Kidney (tissue), 14 donors: Measurements from ENCODE around the gene CREG2. TPM values are rescaled to one million over a fixed set of nuclear protein-coding genes. Genes with fewer than 3 reads are reported as not detected.

Source experiments
- DNase-seq, 5 donors: peaks; one replicate each; pipeline ENCODE4 v3.0.0-alpha.2; 2013 to 2020
- FAIRE-seq: peaks from 2 replicates; lab custom pipeline; 2012; peaks lifted over from hg19 to GRCh38; lab: Jason Lieb, UNC
- H3K27ac ChIP-seq, 2 donors: one replicate each; pipeline ENCODE4 v1.7.0; 2013; ENCODE audit warnings: low read depth in 2 of 2, low read length in 2 of 2, inconsistent platforms in 1 of 2
- H3K27me3 ChIP-seq: one replicate; pipeline ENCODE4 v1.7.1; 2013; ENCODE audit warnings: low read length, inconsistent platforms; ENCODE audit not compliant: control insufficient read depth, insufficient read depth
- H3K36me3 ChIP-seq, 3 donors: one replicate each; pipeline versions ENCODE4 v1.7.0 to v1.7.1; 2013; ENCODE audit warnings: low read length in 3 of 3, control low read depth in 1 of 3, inconsistent platforms in 1 of 3; ENCODE audit not compliant: insufficient read depth in 3 of 3, control insufficient read depth in 2 of 3
- H3K4me1 ChIP-seq, 3 donors: one replicate each; pipeline versions ENCODE4 v1.7.0 to v1.7.1; 2013; ENCODE audit warnings: low read length in 3 of 3, inconsistent platforms in 1 of 3, low read depth in 1 of 3; ENCODE audit not compliant: control insufficient read depth in 2 of 3, insufficient read depth in 2 of 3
- H3K4me3 ChIP-seq, 3 donors: one replicate each; pipeline versions ENCODE4 v1.7.0 to v1.8.1; 2013; ENCODE audit warnings: low read length in 3 of 3, control low read depth in 1 of 3, inconsistent platforms in 1 of 3
- H3K9ac ChIP-seq, 3 donors: one replicate each; pipeline versions ENCODE4 v1.7.0 to v1.7.1; 2013; ENCODE audit warnings: low read length in 3 of 3, control low read depth in 1 of 3, inconsistent platforms in 1 of 3
- H3K9me3 ChIP-seq, 3 donors: one replicate each; pipeline versions ENCODE4 v1.7.0 to v1.7.1; 2013; ENCODE audit warnings: low read length in 3 of 3, control low read depth in 1 of 3, inconsistent platforms in 1 of 3; ENCODE audit not compliant: control insufficient read depth in 2 of 3, insufficient read depth in 1 of 3
- intact Hi-C: fragments of 100-400 bp; cut with DNase I; formaldehyde crosslinking; loops from one replicate; pipeline ENCODE4 v1.11.1; 2022
- polyA plus RNA-seq: library from polyadenylated mRNA; stranded (reverse); fragments of 350-450 nt; fragmentation: Illumina TruSeq; extraction: RNeasy Lipid Tissue Mini Kit (QIAGEN cat#74804); gene quantifications from one replicate; pipeline ENCODE4 v1.2.3, GENCODE V29; 2014; ENCODE audit warnings: low read depth, low replicate concordance; ENCODE audit not compliant: insufficient read depth
- total RNA-seq: library from RNA; stranded (reverse); fragmentation: NEBNext Ultra II Directional; extraction: Animal tissue kit (Norgen Biotek cat#: 25700); gene quantifications from one replicate; pipeline ENCODE4 v1.2.1, GENCODE V29; 2021
- TF ChIP-seq, protein P1 (sequence below): IDR thresholded peaks from 3 replicates; pipeline ENCODE4 v1.5.1; 2012; ENCODE audit warnings: mild to moderate bottlenecking, moderate library complexity, borderline replicate concordance; ENCODE audit not compliant: insufficient read depth; ENCODE audit errors: extremely low read depth
- donor health status: control.
- donor health status: control.
- donor health status: control.
- donor health status: control.
- donor health status: control.
- donor health status: DM: yes; HTN: yes; CAD: no.
- donor health status: Normal renal cell carcinoma (clear cell type).

Gene CREG2
- total and polyA plus RNA-seq, 2 donors from 2014 or later: 0.69 TPM; not detected in 1

DNA sequence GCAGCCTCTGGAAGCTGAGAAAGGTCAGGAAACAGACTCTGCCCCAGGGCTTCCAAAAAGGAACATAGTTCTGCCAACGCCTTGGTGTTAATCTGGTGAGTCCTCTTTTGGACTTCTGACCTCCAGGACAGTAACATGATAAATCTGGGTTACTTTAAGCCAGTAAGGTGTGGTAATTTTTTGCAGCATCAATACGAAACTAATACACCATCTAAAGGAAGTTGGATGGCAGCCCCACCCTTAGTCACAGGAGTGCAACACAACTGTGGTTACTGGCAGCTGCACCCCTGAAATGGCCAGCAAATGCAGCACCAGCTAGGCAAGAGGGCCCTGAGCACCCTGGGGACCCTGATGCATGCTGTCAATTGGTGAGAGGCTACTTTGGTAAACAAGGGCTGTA is 25.8 kb downstream of the CREG2 start:
- FAIRE-seq: no peak

DNA sequence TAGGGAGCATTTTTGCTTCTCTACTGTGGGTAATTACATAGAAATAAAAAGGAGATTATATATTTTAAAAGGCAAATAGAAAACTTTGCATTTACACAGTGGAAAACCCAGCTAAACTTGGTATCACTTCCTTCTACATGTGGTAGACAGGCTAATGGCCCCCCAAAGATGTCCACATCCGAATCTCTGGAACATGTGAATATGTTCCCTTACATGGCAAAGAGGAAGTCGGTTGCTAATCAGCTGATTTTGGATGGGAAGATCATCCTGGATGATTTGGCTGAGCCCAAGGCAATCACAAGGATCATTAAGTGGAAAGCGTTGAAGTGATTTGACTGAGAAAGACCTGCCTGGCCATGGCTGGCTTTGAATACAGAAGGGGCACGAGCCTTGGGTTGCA is 26.2 kb downstream of the CREG2 start:
- no peaks in the 10 kb centered on the region for H3K4me1 ChIP-seq
- H3K27ac ChIP-seq: no peak overlapping the region
- no peaks in the 10 kb centered on the region for H3K9me3 ChIP-seq
- DNase-seq (no peak), FAIRE-seq (no peak)
- no peaks in the 10 kb centered on the region for H3K27me3 ChIP-seq
- intact Hi-C loops: no loop called here
- H3K9ac ChIP-seq: no peak overlapping the region
- TF ChIP-seq, protein P1, sequence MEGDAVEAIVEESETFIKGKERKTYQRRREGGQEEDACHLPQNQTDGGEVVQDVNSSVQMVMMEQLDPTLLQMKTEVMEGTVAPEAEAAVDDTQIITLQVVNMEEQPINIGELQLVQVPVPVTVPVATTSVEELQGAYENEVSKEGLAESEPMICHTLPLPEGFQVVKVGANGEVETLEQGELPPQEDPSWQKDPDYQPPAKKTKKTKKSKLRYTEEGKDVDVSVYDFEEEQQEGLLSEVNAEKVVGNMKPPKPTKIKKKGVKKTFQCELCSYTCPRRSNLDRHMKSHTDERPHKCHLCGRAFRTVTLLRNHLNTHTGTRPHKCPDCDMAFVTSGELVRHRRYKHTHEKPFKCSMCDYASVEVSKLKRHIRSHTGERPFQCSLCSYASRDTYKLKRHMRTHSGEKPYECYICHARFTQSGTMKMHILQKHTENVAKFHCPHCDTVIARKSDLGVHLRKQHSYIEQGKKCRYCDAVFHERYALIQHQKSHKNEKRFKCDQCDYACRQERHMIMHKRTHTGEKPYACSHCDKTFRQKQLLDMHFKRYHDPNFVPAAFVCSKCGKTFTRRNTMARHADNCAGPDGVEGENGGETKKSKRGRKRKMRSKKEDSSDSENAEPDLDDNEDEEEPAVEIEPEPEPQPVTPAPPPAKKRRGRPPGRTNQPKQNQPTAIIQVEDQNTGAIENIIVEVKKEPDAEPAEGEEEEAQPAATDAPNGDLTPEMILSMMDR: no peak
- H3K4me3 ChIP-seq: no peak overlapping the region
- H3K36me3 ChIP-seq: no peaks in the 10 kb centered on the region

More for the DNA sequence above, 25.8 kb downstream of the CREG2 start:
- no peak overlapping the region for H3K27ac ChIP-seq
- no peak overlapping the region for H3K4me3 ChIP-seq
- TF ChIP-seq, protein P1: no peak
- no peaks in the 10 kb centered on the region for H3K36me3 ChIP-seq
- no peak for DNase-seq
- intact Hi-C loops: no loop called here
- no peaks in the 10 kb centered on the region for H3K27me3 ChIP-seq
- H3K4me1 ChIP-seq: no peaks in the 10 kb centered on the region
- no peaks in the 10 kb centered on the region for H3K9me3 ChIP-seq
- no peak overlapping the region for H3K9ac ChIP-seq

DNA sequence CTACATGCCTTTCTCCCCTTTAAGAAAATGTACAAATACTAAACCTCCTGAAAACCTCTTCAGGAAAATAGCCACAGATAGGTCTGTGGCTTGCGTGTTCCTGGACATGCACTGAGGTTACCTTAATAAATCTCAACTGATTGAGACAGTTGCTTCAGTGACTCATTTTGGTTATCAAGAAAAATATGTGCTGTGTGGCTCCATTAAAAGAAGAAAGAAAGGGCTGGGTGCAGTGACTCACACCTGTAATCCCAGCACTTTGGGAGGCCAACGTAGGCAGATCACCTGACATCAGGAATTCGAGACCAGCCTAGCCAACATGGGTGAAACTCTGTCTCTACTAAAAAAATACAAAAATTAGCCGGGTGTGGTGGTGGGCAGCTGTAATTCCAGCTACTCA is 27.1 kb downstream of the CREG2 start:
- Histone ChIP-seq H3K27me3 (no peaks in the 10 kb centered on the region), H3K27ac (no peak overlapping the region), H3K9me3 (no peaks in the 10 kb centered on the region), H3K4me1 (no peaks in the 10 kb centered on the region), H3K36me3 (no peaks in the 10 kb centered on the region), H3K4me3 (no peak overlapping the region), H3K9ac (no peak overlapping the region)
- TF ChIP-seq, protein P1: no peak
- FAIRE-seq: no peak
- intact Hi-C loops: no loop called here
- no peak for DNase-seq

DNA sequence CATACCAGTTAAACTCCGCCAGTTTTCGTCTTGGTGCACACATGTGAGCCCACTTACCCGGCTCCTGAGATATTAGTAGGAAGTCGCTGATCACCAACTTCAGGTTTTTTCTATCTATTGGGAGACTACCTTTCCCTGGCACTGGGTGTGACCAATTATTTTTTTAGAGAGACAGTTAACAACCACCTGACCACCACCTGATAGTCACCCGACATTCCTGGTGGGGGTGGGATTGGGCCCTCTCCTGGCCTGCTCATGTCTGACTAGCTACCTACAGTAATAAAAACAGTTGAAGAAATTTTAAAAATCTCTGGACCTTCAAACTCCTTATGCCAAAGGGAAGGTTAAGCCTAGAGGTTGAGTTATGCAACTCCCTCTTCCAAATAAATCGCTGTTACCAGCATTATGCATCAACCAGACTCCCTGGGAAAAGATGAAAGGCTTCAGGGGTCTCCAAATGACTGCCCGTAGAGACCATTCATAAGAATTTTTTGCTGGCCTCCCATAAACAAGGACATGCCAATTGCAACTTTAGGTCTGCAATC is 27.8 kb downstream of the CREG2 start:
- Histone ChIP-seq H3K36me3 (no peaks in the 10 kb centered on the region), H3K27me3 (no peaks in the 10 kb centered on the region), H3K4me1 (no peaks in the 10 kb centered on the region), H3K4me3 (no peak overlapping the region), H3K9ac (no peak overlapping the region), H3K27ac (no peak overlapping the region), H3K9me3 (no peaks in the 10 kb centered on the region)
- FAIRE-seq (no peak), DNase-seq (no peak)
- intact Hi-C loops: no loop called here
- TF ChIP-seq, protein P1: no peak
